ENCODE results near the gene RNPEPL1. TPM values are rescaled to one million over a fixed set of nuclear protein-coding genes. Genes with fewer than 3 reads are reported as not detected.

The RNPEPL1 gene
- total RNA-seq, 1 experiment from 2014 or later, result 88.2 TPM

GRCh38 chr2:240572141-240573031 lies 4.1 kb downstream of the RNPEPL1 start:
- BruUV-seq (replicated peaks), result no TSS peak
- Histone ChIP-seq H3K4me3 (ENCODE audit: low read depth in 2 of 2, low read length in 2 of 2) (no peak overlapping the region), H3K4me1 (ENCODE audit: control insufficient read depth, insufficient read depth, low read length) (peaks cover 10% of the 10 kb centered on the region), H3K27me3 (ENCODE audit: control insufficient read depth, insufficient read depth, low read length) (no peaks in the 10 kb centered on the region), H3K36me3 (ENCODE audit: control insufficient read depth, insufficient read depth, low read length) (no peaks in the 10 kb centered on the region), H3K9me3 (ENCODE audit: control insufficient read depth, insufficient read depth, low read depth, low read length) (no peaks in the 10 kb centered on the region), H3K27ac (ENCODE audit: low read length) (no peak overlapping the region)
- ChIA-PET POLR2A (no interaction called here), CTCF (no interaction called here)
- ATAC-seq (no peak), DNase-seq (ENCODE audit: low read depth, low spot score) (no peak)
- in situ Hi-C loops (cut with HindIII; ENCODE audit: low pct_unique_long_range_greater_than_20kb, low sequenced_read_pairs) (no loop called here), intact Hi-C loops (cut with micrococcal nuclease; ENCODE audit: unreplicated experiment) (no loop called here)
- TF ChIP-seq, protein P1, sequence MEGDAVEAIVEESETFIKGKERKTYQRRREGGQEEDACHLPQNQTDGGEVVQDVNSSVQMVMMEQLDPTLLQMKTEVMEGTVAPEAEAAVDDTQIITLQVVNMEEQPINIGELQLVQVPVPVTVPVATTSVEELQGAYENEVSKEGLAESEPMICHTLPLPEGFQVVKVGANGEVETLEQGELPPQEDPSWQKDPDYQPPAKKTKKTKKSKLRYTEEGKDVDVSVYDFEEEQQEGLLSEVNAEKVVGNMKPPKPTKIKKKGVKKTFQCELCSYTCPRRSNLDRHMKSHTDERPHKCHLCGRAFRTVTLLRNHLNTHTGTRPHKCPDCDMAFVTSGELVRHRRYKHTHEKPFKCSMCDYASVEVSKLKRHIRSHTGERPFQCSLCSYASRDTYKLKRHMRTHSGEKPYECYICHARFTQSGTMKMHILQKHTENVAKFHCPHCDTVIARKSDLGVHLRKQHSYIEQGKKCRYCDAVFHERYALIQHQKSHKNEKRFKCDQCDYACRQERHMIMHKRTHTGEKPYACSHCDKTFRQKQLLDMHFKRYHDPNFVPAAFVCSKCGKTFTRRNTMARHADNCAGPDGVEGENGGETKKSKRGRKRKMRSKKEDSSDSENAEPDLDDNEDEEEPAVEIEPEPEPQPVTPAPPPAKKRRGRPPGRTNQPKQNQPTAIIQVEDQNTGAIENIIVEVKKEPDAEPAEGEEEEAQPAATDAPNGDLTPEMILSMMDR (IDR thresholded peaks at IDR 0.05), result no peak
- no peak for TF ChIP-seq SIN3A (IDR thresholded peaks at IDR 0.05; ENCODE audit: borderline replicate concordance, insufficient read depth, low read depth, low read length)
- no peak for TF ChIP-seq TCF7L2 (IDR thresholded peaks at IDR 0.05; ENCODE audit: low read depth, low read length)
- TF ChIP-seq REST (IDR thresholded peaks at IDR 0.05; ENCODE audit: insufficient read depth in 1 of 2, low read depth in 2 of 2, low read length in 1 of 2), result no peak

- POLR2A ChIA-PET, result no interaction called here
- no TSS peak for BruUV-seq (replicated peaks)
Observed at GRCh38 chr2:240573071-240573515, 4.8 kb downstream of the RNPEPL1 start.

More at GRCh38 chr2:240573071-240573515, 4.8 kb downstream of the RNPEPL1 start:
- CTCF ChIA-PET, result no interaction called here
- Histone ChIP-seq H3K27ac (ENCODE audit: low read length) (no peak overlapping the region), H3K9me3 (ENCODE audit: control insufficient read depth, insufficient read depth, low read depth, low read length) (no peaks in the 10 kb centered on the region), H3K36me3 (ENCODE audit: control insufficient read depth, insufficient read depth, low read length) (no peaks in the 10 kb centered on the region), H3K27me3 (ENCODE audit: control insufficient read depth, insufficient read depth, low read length) (no peaks in the 10 kb centered on the region), H3K4me1 (ENCODE audit: control insufficient read depth, insufficient read depth, low read length) (peaks cover 9% of the 10 kb centered on the region), H3K4me3 (ENCODE audit: low read depth in 2 of 2, low read length in 2 of 2) (no peak overlapping the region)
- DNase-seq (ENCODE audit: low read depth, low spot score) (no peak), ATAC-seq (no peak)
- intact Hi-C loops (cut with micrococcal nuclease; ENCODE audit: unreplicated experiment), result no loop called here
- in situ Hi-C loops (cut with HindIII; ENCODE audit: low pct_unique_long_range_greater_than_20kb, low sequenced_read_pairs), result no loop called here
- TF ChIP-seq, protein P1 (IDR thresholded peaks at IDR 0.05), result no peak
- TF ChIP-seq REST (IDR thresholded peaks at IDR 0.05; ENCODE audit: insufficient read depth in 1 of 2, low read depth in 2 of 2, low read length in 1 of 2) (no peak), SIN3A (IDR thresholded peaks at IDR 0.05; ENCODE audit: borderline replicate concordance, insufficient read depth, low read depth, low read length) (no peak), TCF7L2 (IDR thresholded peaks at IDR 0.05; ENCODE audit: low read depth, low read length) (no peak)
